Uterus (tissue), 2 donors: Measurements from ENCODE around the gene COL15A1.

Source experiments
- POLR2A ChIP-seq, 2 donors: fragments of 450-650 bp; IDR thresholded peaks; one replicate each; pipeline ENCODE4 v1.6.1; 2016; ENCODE audit warnings: antibody characterized with exemption in 2 of 2, mild to moderate bottlenecking in 1 of 2, moderate library complexity in 1 of 2
- TF ChIP-seq, protein P1 (sequence below), 4 experiments: fragments of 200-600 bp in 2 of 4; fragments of 450-650 bp in 2 of 4; sonication (generic) in 2 of 4; IDR thresholded peaks; one replicate each; pipeline ENCODE4 v1.5.1; 2016 to 2019; ENCODE audit warnings: antibody characterized with exemption in 4 of 4, mild to moderate bottlenecking in 2 of 4, moderate library complexity in 1 of 4

- TF ChIP-seq, protein P1, sequence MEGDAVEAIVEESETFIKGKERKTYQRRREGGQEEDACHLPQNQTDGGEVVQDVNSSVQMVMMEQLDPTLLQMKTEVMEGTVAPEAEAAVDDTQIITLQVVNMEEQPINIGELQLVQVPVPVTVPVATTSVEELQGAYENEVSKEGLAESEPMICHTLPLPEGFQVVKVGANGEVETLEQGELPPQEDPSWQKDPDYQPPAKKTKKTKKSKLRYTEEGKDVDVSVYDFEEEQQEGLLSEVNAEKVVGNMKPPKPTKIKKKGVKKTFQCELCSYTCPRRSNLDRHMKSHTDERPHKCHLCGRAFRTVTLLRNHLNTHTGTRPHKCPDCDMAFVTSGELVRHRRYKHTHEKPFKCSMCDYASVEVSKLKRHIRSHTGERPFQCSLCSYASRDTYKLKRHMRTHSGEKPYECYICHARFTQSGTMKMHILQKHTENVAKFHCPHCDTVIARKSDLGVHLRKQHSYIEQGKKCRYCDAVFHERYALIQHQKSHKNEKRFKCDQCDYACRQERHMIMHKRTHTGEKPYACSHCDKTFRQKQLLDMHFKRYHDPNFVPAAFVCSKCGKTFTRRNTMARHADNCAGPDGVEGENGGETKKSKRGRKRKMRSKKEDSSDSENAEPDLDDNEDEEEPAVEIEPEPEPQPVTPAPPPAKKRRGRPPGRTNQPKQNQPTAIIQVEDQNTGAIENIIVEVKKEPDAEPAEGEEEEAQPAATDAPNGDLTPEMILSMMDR (IDR thresholded peaks at IDR 0.05), result no peak
- TF ChIP-seq POLR2A (IDR thresholded peaks at IDR 0.05), result no peak
Measured at GRCh38 chr9:98897745-98898144, 46.0 kb upstream of the COL15A1 start.
